GM12892 (cell line): ENCODE data around the gene TP53AIP1.
A peak's percentile ranks its signal among the peaks of the same experiment; 100 is the strongest.

Experiments
- DNase-seq: peaks from one replicate; pipeline ENCODE4 v3.0.0; 2011; ENCODE audit not compliant: insufficient read length
- FAIRE-seq: peaks from 2 replicates; lab custom pipeline; 2011; peaks lifted over from hg19 to GRCh38; lab: Jason Lieb, UNC
- POLR2A ChIP-seq: IDR thresholded peaks from 2 replicates; pipeline ENCODE4 v1.6.1; 2011; ENCODE audit warnings: low read depth, low read length, control low read depth
- POLR2AphosphoS5 ChIP-seq: IDR thresholded peaks from 2 replicates; pipeline ENCODE4 v1.6.1; 2011; ENCODE audit warnings: low read depth, low read length, control low read depth
- TAF1 ChIP-seq: IDR thresholded peaks from 2 replicates; pipeline ENCODE4 v1.6.1; 2011; ENCODE audit warnings: low read depth, mild to moderate bottlenecking, control low read depth, low read length, borderline replicate concordance

Gene TP53AIP1

GRCh38 chr11:128897826-128898225 is 44.8 kb downstream of the TP53AIP1 start:
- FAIRE-seq = no peak
- no peak for DNase-seq

GRCh38 chr11:128896356-128896755 is 46.3 kb downstream of the TP53AIP1 start:
- TF ChIP-seq TAF1 (no peak), POLR2AphosphoS5 (no peak), POLR2A (no peak)
- DNase-seq (no peak), FAIRE-seq (no peak)

More at GRCh38 chr11:128897826-128898225, 44.8 kb downstream of the TP53AIP1 start:
- TF ChIP-seq POLR2AphosphoS5 (no peak), POLR2A (no peak), TAF1 (no peak)

GRCh38 chr11:128895526-128895925 is 47.1 kb downstream of the TP53AIP1 start:
- TF ChIP-seq TAF1 (no peak), POLR2A (no peak), POLR2AphosphoS5 (no peak)
- FAIRE-seq = no peak
- DNase-seq = no peak

GRCh38 chr11:128894685-128895084 is 48.0 kb downstream of the TP53AIP1 start:
- DNase-seq (no peak), FAIRE-seq (no peak)
- no peak for TF ChIP-seq POLR2A
- TF ChIP-seq POLR2AphosphoS5 = no peak
- TF ChIP-seq TAF1 = no peak

- TF ChIP-seq POLR2AphosphoS5 (no peak), TAF1 (no peak), POLR2A (no peak)
- FAIRE-seq (no peak), DNase-seq (no peak)
Measured at GRCh38 chr11:128894286-128894681, 48.4 kb downstream of the TP53AIP1 start.

- TF ChIP-seq POLR2A (no peak), POLR2AphosphoS5 (no peak), TAF1 (no peak)
Measured at GRCh38 chr11:128893578-128894285, 48.9 kb downstream of the TP53AIP1 start.

GRCh38 chr11:128892866-128893565 is 49.7 kb downstream of the TP53AIP1 start:
- TF ChIP-seq POLR2A = no peak
- no peak for TF ChIP-seq POLR2AphosphoS5
- no peak for TF ChIP-seq TAF1
- no peak for FAIRE-seq
- no peak for DNase-seq

More at GRCh38 chr11:128893578-128894285, 48.9 kb downstream of the TP53AIP1 start:
- FAIRE-seq (peak; percentile 57), DNase-seq (no peak)

- DNase-seq (no peak), FAIRE-seq (no peak)
Measured at GRCh38 chr11:128891913-128892398, 50.7 kb downstream of the TP53AIP1 start.

GRCh38 chr11:128890543-128891368 is 51.9 kb downstream of the TP53AIP1 start, which contains the start of gene KCNJ5:
Gene KCNJ5, plus strand, starts transcription at chr11:128891356. Its CDS starts 19,918 bp downstream, at chr11:128911274.
- FAIRE-seq (no peak), DNase-seq (no peak)
- no peak for TF ChIP-seq TAF1
- no peak for TF ChIP-seq POLR2A
- no peak for TF ChIP-seq POLR2AphosphoS5

More at GRCh38 chr11:128891913-128892398, 50.7 kb downstream of the TP53AIP1 start:
- no peak for TF ChIP-seq TAF1

GRCh38 chr11:128890216-128890542 is 52.5 kb downstream of the TP53AIP1 start:
- FAIRE-seq (no peak), DNase-seq (no peak)
- TF ChIP-seq TAF1 (no peak), POLR2A (no peak)

- TF ChIP-seq TAF1 (no peak), POLR2AphosphoS5 (no peak), POLR2A (no peak)
- FAIRE-seq = no peak
- DNase-seq = no peak
Measured at GRCh38 chr11:128889657-128890213, 52.9 kb downstream of the TP53AIP1 start.
